ENCODE results near the gene RAD51B.
"Not testable (repeated sequence)": the region's sequence is repeated elsewhere in the genome, so short reads cannot be mapped to it uniquely, and the experiment has no call there.

Gene RAD51B

GRCh38 chr14:68293404-68293803 is 473.8 kb downstream of the RAD51B start:
- Histone ChIP-seq H3K9ac (peak overlapping the region in 10 of 11 experiments; percentile 26 to 71 (median 50); a peak in 18 of 22 replicates), H3K36me3 (no peaks in the 10 kb centered on the region), H3K4me3 (no peak overlapping the region), H3K4me1 (peaks cover 75 to 88% (median 79%) of the 10 kb centered on the region in 10 experiments), H4K20me1 (no peaks in the 10 kb centered on the region), H3K27me3 (no peaks in the 10 kb centered on the region), H3K27ac (peak overlapping the region; percentile 10 to 82 (median 74); a peak in 21 of 22 replicates), H3K9me3 (replicated peaks in 1 of 11) (peaks cover 0 to 7% (median 2%) of the 10 kb centered on the region in 11 experiments; a peak in 13 of 22 replicates), H3K4me2 (peak overlapping the region; percentile 57 to 87 (median 73))
- no peak for TF ChIP-seq Cebpa-rat (IDR thresholded peaks at IDR 0.05)

GRCh38 chr14:68295316-68295816 is 475.8 kb downstream of the RAD51B start:
- H3K4me1 ChIP-seq = peaks cover 73 to 89% (median 78%) of the 10 kb centered on the region in 10 experiments
- H3K4me3 ChIP-seq = no peak overlapping the region; a peak in 1 of 20 replicates
- peak overlapping the region; percentile 61 to 87 (median 73) for H3K4me2 ChIP-seq

GRCh38 chr14:68297039-68297438 is 477.5 kb downstream of the RAD51B start:
- peaks cover 0 to 11% (median 0%) of the 10 kb centered on the region in 11 experiments; a peak in 9 of 22 replicates for H3K36me3 ChIP-seq
- peak overlapping the region in 7 of 11 experiments; percentile 28 to 82 (median 55); a peak in 8 of 22 replicates for H3K27ac ChIP-seq
- H3K27me3 ChIP-seq = no peaks in the 10 kb centered on the region
- TF ChIP-seq Cebpa-rat (IDR thresholded peaks at IDR 0.05) = no peak
- H3K4me2 ChIP-seq = peak overlapping the region in 7 of 11 experiments; percentile 9 to 87 (median 69); a peak in 11 of 22 replicates
- H3K4me1 ChIP-seq = peaks cover 64 to 90% (median 67%) of the 10 kb centered on the region in 10 experiments
- H3K4me3 ChIP-seq = no peak overlapping the region
- no peak overlapping the region for H3K9ac ChIP-seq
- no peaks in the 10 kb centered on the region for H4K20me1 ChIP-seq
- peaks cover 21 to 44% (median 36%) of the 10 kb centered on the region in 11 experiments for H3K9me3 ChIP-seq (replicated peaks in 1 of 11)

More at GRCh38 chr14:68295316-68295816, 475.8 kb downstream of the RAD51B start:
- no peak for TF ChIP-seq Cebpa-rat (IDR thresholded peaks at IDR 0.05)
- Histone ChIP-seq H3K27ac (peak overlapping the region; percentile 0 to 82 (median 70); a peak in 19 of 22 replicates), H4K20me1 (no peaks in the 10 kb centered on the region), H3K36me3 (peaks cover 0 to 5% (median 0%) of the 10 kb centered on the region in 11 experiments; a peak in 2 of 22 replicates), H3K27me3 (no peaks in the 10 kb centered on the region), H3K9me3 (replicated peaks in 1 of 11) (peaks cover 8 to 27% (median 20%) of the 10 kb centered on the region in 11 experiments; a peak in 19 of 22 replicates), H3K9ac (peak overlapping the region in 8 of 11 experiments; percentile 17 to 56 (median 44); a peak in 14 of 22 replicates)

- H3K4me3 ChIP-seq = no peak overlapping the region
- H3K36me3 ChIP-seq = peaks cover 0 to 14% (median 3%) of the 10 kb centered on the region in 11 experiments; a peak in 10 of 22 replicates
- peak overlapping the region in 6 of 11 experiments; percentile 7 to 46 (median 18); a peak in 4 of 22 replicates for H3K9ac ChIP-seq
- H3K4me1 ChIP-seq = peaks cover 54 to 80% (median 58%) of the 10 kb centered on the region in 10 experiments
- H3K9me3 ChIP-seq (replicated peaks in 1 of 11) = peaks cover 30 to 53% (median 45%) of the 10 kb centered on the region in 11 experiments
- H4K20me1 ChIP-seq = no peaks in the 10 kb centered on the region
- H3K27ac ChIP-seq = peak overlapping the region; percentile 28 to 82 (median 54); a peak in 20 of 22 replicates
- no peak for TF ChIP-seq Cebpa-rat (IDR thresholded peaks at IDR 0.05)
- H3K4me2 ChIP-seq = peak overlapping the region; percentile 4 to 69 (median 30); a peak in 20 of 22 replicates
- no peaks in the 10 kb centered on the region for H3K27me3 ChIP-seq
Observed at GRCh38 chr14:68297876-68298468, 478.4 kb downstream of the RAD51B start.

GRCh38 chr14:68300608-68301007 is 481.0 kb downstream of the RAD51B start:
- H3K9me3 ChIP-seq (replicated peaks in 1 of 11) = peaks cover 32 to 59% (median 53%) of the 10 kb centered on the region in 11 experiments
- no peak overlapping the region for H3K9ac ChIP-seq
- no peak overlapping the region for H3K27ac ChIP-seq
- peaks cover 28 to 59% (median 33%) of the 10 kb centered on the region in 10 experiments for H3K4me1 ChIP-seq
- peaks cover 0 to 14% (median 5%) of the 10 kb centered on the region in 11 experiments; a peak in 10 of 22 replicates for H3K36me3 ChIP-seq
- no peaks in the 10 kb centered on the region for H4K20me1 ChIP-seq
- no peak overlapping the region for H3K4me2 ChIP-seq
- H3K27me3 ChIP-seq = no peaks in the 10 kb centered on the region
- no peak for TF ChIP-seq Cebpa-rat (IDR thresholded peaks at IDR 0.05)
- no peak overlapping the region for H3K4me3 ChIP-seq

- H3K27ac ChIP-seq = no peak overlapping the region
Observed at GRCh38 chr14:68301219-68301618, 481.6 kb downstream of the RAD51B start.

GRCh38 chr14:68302938-68303337 is 483.4 kb downstream of the RAD51B start:
- Histone ChIP-seq H3K36me3 (peaks cover 0 to 14% (median 5%) of the 10 kb centered on the region in 11 experiments; a peak in 10 of 22 replicates), H3K4me1 (peaks cover 5 to 59% (median 14%) of the 10 kb centered on the region in 10 experiments), H3K9me3 (replicated peaks in 1 of 11) (peaks cover 32 to 59% (median 53%) of the 10 kb centered on the region in 11 experiments)
- not testable (repeated sequence) for H3K27me3 ChIP-seq, H4K20me1 ChIP-seq, H3K27ac ChIP-seq, H3K4me2 ChIP-seq, H3K4me3 ChIP-seq, H3K9ac ChIP-seq

More at GRCh38 chr14:68301219-68301618, 481.6 kb downstream of the RAD51B start:
- Histone ChIP-seq H3K4me3 (no peak overlapping the region), H4K20me1 (no peaks in the 10 kb centered on the region), H3K4me1 (peaks cover 22 to 59% (median 27%) of the 10 kb centered on the region in 10 experiments), H3K36me3 (peaks cover 0 to 14% (median 5%) of the 10 kb centered on the region in 11 experiments; a peak in 10 of 22 replicates), H3K9ac (no peak overlapping the region), H3K27me3 (no peaks in the 10 kb centered on the region), H3K9me3 (replicated peaks in 1 of 11) (peaks cover 32 to 59% (median 53%) of the 10 kb centered on the region in 11 experiments), H3K4me2 (peak overlapping the region in 1 of 11 experiments; percentile 34; a peak in 1 of 22 replicates)
- no peak for TF ChIP-seq Cebpa-rat (IDR thresholded peaks at IDR 0.05)

- H4K20me1 ChIP-seq = no peaks in the 10 kb centered on the region
- peak overlapping the region in 2 of 11 experiments; percentile 2 to 26; a peak in 1 of 22 replicates for H3K4me2 ChIP-seq
- peaks cover 0 to 12% (median 5%) of the 10 kb centered on the region in 11 experiments; a peak in 9 of 22 replicates for H3K36me3 ChIP-seq
- peaks cover 20 to 34% (median 30%) of the 10 kb centered on the region in 11 experiments for H3K9me3 ChIP-seq (replicated peaks in 1 of 11)
- H3K9ac ChIP-seq = no peak overlapping the region
- H3K4me3 ChIP-seq = no peak overlapping the region
- no peak for TF ChIP-seq Cebpa-rat (IDR thresholded peaks at IDR 0.05)
- H3K27ac ChIP-seq = no peak overlapping the region
- peaks cover 12 to 66% (median 34%) of the 10 kb centered on the region in 10 experiments for H3K4me1 ChIP-seq
- no peaks in the 10 kb centered on the region for H3K27me3 ChIP-seq
Observed at GRCh38 chr14:68305738-68306137, 486.2 kb downstream of the RAD51B start.
